Measurements from ENCODE around the gene FAM222A.

- no peak for TF ChIP-seq TOX (CRISPR knock-in tag; IDR thresholded peaks at IDR 0.05; ENCODE audit: borderline replicate concordance)
- TF ChIP-seq, protein P1, sequence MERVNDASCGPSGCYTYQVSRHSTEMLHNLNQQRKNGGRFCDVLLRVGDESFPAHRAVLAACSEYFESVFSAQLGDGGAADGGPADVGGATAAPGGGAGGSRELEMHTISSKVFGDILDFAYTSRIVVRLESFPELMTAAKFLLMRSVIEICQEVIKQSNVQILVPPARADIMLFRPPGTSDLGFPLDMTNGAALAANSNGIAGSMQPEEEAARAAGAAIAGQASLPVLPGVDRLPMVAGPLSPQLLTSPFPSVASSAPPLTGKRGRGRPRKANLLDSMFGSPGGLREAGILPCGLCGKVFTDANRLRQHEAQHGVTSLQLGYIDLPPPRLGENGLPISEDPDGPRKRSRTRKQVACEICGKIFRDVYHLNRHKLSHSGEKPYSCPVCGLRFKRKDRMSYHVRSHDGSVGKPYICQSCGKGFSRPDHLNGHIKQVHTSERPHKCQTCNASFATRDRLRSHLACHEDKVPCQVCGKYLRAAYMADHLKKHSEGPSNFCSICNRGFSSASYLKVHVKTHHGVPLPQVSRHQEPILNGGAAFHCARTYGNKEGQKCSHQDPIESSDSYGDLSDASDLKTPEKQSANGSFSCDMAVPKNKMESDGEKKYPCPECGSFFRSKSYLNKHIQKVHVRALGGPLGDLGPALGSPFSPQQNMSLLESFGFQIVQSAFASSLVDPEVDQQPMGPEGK (CRISPR knock-in tag; IDR thresholded peaks at IDR 0.05; ENCODE audit: borderline replicate concordance): no peak
- TF ChIP-seq GLIS3 (CRISPR knock-in tag; IDR thresholded peaks at IDR 0.05): no peak
- no peak for TF ChIP-seq ZFP3 (CRISPR knock-in tag; IDR thresholded peaks at IDR 0.05)
- no peak for TF ChIP-seq ISL1 (CRISPR knock-in tag; IDR thresholded peaks at IDR 0.05)
- TF ChIP-seq TSHZ2 (CRISPR knock-in tag; IDR thresholded peaks at IDR 0.05): no peak
- no peak for TF ChIP-seq CSDC2 (CRISPR knock-in tag; IDR thresholded peaks at IDR 0.05)
- TF ChIP-seq ZFP30 (CRISPR knock-in tag; IDR thresholded peaks at IDR 0.05): no peak
- TF ChIP-seq, protein P2, sequence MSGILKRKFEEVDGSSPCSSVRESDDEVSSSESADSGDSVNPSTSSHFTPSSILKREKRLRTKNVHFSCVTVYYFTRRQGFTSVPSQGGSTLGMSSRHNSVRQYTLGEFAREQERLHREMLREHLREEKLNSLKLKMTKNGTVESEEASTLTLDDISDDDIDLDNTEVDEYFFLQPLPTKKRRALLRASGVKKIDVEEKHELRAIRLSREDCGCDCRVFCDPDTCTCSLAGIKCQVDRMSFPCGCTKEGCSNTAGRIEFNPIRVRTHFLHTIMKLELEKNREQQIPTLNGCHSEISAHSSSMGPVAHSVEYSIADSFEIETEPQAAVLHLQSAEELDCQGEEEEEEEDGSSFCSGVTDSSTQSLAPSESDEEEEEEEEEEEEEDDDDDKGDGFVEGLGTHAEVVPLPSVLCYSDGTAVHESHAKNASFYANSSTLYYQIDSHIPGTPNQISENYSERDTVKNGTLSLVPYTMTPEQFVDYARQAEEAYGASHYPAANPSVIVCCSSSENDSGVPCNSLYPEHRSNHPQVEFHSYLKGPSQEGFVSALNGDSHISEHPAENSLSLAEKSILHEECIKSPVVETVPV (CRISPR knock-in tag; IDR thresholded peaks at IDR 0.05): no peak
- TF ChIP-seq TCF4 (CRISPR knock-in tag; IDR thresholded peaks at IDR 0.05; ENCODE audit: borderline replicate concordance): no peak
These were observed 27.8 kb downstream of the FAM222A start for GRCh38 chr12:109741286-109741969.

Measured in SK-N-SH treated with all-trans-retinoic acid at 6 μM for 48 hours (cell line).